Measurements from ENCODE around the gene ST8SIA1.

The ST8SIA1 gene

GRCh38 chr12:22329621-22330020 is 4.9 kb downstream of the ST8SIA1 start:
- DNase-seq (ENCODE audit: low spot score): no peak

GRCh38 chr12:22325218-22325617 is 9.3 kb downstream of the ST8SIA1 start:
- DNase-seq (ENCODE audit: low spot score): no peak

GRCh38 chr12:22322091-22322490 is 12.4 kb downstream of the ST8SIA1 start:
- DNase-seq (ENCODE audit: low spot score): no peak

GRCh38 chr12:22321638-22322037 is 12.9 kb downstream of the ST8SIA1 start:
- DNase-seq (ENCODE audit: low spot score): no peak

- DNase-seq (ENCODE audit: low spot score): no peak
Measured at GRCh38 chr12:22321018-22321605, 13.4 kb downstream of the ST8SIA1 start.

- DNase-seq (ENCODE audit: low spot score): no peak
Measured at GRCh38 chr12:22318108-22318737, 16.3 kb downstream of the ST8SIA1 start.

GRCh38 chr12:22313963-22314330 is 20.6 kb downstream of the ST8SIA1 start:
- no peak for DNase-seq (ENCODE audit: low spot score)

GRCh38 chr12:22313286-22313962 is 21.1 kb downstream of the ST8SIA1 start:
- DNase-seq (ENCODE audit: low spot score): no peak

GRCh38 chr12:22312336-22312735 is 22.2 kb downstream of the ST8SIA1 start:
- no peak for DNase-seq (ENCODE audit: low spot score)

GRCh38 chr12:22310709-22311108 is 23.8 kb downstream of the ST8SIA1 start:
- DNase-seq (ENCODE audit: low spot score): no peak

GRCh38 chr12:22310275-22310674 is 24.2 kb downstream of the ST8SIA1 start:
- DNase-seq (ENCODE audit: low spot score): no peak

- DNase-seq (ENCODE audit: low spot score): no peak
Measured at GRCh38 chr12:22307811-22308210, 26.7 kb downstream of the ST8SIA1 start.

GRCh38 chr12:22306311-22306710 is 28.2 kb downstream of the ST8SIA1 start:
- DNase-seq (ENCODE audit: low spot score): no peak

GRCh38 chr12:22304341-22304740 is 30.2 kb downstream of the ST8SIA1 start:
- no peak for DNase-seq (ENCODE audit: low spot score)

GRCh38 chr12:22299294-22299912 is 35.1 kb downstream of the ST8SIA1 start:
- DNase-seq (ENCODE audit: low spot score): no peak

- no peak for DNase-seq (ENCODE audit: low spot score)
Measured at GRCh38 chr12:22289250-22289649, 45.3 kb downstream of the ST8SIA1 start.

GRCh38 chr12:22287776-22288621 is 46.5 kb downstream of the ST8SIA1 start:
- DNase-seq (ENCODE audit: low spot score): no peak

GRCh38 chr12:22287101-22287500 is 47.4 kb downstream of the ST8SIA1 start:
- no peak for DNase-seq (ENCODE audit: low spot score)

- DNase-seq (ENCODE audit: low spot score): no peak
Measured at GRCh38 chr12:22286569-22286968, 47.9 kb downstream of the ST8SIA1 start.

- DNase-seq (ENCODE audit: low spot score): no peak
Measured at GRCh38 chr12:22285846-22286245, 48.7 kb downstream of the ST8SIA1 start.

- DNase-seq (ENCODE audit: low spot score): no peak
Measured at GRCh38 chr12:22284871-22285270, 49.6 kb downstream of the ST8SIA1 start.

GRCh38 chr12:22283508-22283907 is 51.0 kb downstream of the ST8SIA1 start:
- DNase-seq (ENCODE audit: low spot score): no peak
